Stomach (tissue), 4 donors: ENCODE results near the gene G6PD.

ENCODE experiments used
- EP300 ChIP-seq: sonication (generic); formaldehyde crosslinking; IDR thresholded peaks from one replicate; pipeline ENCODE4 v1.6.1; 2017; ENCODE audit warnings: antibody characterized with exemption
- TF ChIP-seq, protein P1 (sequence below), 7 experiments: fragments of 450-650 bp in 4 of 7; fragments of 200-600 bp in 3 of 7; sonication (generic) in 3 of 7; IDR thresholded peaks; one replicate each; pipeline ENCODE4 v1.5.1; 2016 to 2019; ENCODE audit warnings: antibody characterized with exemption in 7 of 7, control low read depth in 2 of 7, mild to moderate bottlenecking in 1 of 7

DNA sequence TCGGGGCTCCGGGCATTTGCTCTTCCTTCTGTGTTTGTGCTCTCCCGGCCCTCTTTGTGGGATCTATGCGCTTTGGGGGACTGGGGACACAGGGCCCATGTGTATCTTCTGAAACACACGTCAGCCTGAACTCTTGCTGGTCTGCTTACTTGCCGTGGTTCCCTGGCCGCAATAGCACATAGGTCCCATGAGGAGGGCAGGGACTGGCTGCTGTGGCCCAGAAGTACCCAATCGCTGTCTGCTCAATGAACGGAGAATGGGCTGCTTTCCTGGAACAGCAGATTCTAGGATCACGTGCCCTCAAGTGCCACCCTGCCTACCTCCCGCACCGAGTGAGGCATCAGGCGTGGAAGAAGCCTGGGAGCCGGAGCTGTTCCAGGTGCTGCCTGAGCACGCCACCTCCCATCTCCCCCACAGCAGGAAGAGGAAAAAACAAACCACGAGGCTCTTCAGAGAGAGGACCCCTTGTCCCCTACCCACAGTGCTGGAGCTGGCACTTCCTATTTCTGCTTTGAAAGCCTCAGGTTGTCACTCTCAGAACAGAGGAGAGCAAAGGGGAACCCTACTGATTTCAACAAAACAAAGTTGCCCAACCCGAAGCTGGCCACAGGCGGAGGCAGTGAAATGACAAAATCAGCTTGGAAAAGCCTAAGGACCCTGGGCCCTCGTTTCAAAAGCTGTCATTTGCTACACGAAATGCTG lies 3.8 kb downstream of the G6PD start:
- TF ChIP-seq, protein P1, sequence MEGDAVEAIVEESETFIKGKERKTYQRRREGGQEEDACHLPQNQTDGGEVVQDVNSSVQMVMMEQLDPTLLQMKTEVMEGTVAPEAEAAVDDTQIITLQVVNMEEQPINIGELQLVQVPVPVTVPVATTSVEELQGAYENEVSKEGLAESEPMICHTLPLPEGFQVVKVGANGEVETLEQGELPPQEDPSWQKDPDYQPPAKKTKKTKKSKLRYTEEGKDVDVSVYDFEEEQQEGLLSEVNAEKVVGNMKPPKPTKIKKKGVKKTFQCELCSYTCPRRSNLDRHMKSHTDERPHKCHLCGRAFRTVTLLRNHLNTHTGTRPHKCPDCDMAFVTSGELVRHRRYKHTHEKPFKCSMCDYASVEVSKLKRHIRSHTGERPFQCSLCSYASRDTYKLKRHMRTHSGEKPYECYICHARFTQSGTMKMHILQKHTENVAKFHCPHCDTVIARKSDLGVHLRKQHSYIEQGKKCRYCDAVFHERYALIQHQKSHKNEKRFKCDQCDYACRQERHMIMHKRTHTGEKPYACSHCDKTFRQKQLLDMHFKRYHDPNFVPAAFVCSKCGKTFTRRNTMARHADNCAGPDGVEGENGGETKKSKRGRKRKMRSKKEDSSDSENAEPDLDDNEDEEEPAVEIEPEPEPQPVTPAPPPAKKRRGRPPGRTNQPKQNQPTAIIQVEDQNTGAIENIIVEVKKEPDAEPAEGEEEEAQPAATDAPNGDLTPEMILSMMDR (IDR thresholded peaks at IDR 0.05), result no peak
- TF ChIP-seq EP300, result no peak
